ES-I3 (cell line): ENCODE data around the gene TMEM59L.

Experiments used
- H3K36me3 ChIP-seq: 2 replicates; pipeline ENCODE4 v1.6.1; 2013; ENCODE audit warnings: mild to moderate bottlenecking, low read length, control low read depth, moderate library complexity; ENCODE audit not compliant: insufficient read depth
- H3K4me1 ChIP-seq: 2 replicates; pipeline ENCODE4 v1.6.1; 2013; ENCODE audit warnings: mild to moderate bottlenecking, control low read depth, low read length; ENCODE audit not compliant: insufficient read depth
- H3K9ac ChIP-seq: 2 replicates; pipeline ENCODE4 v1.6.1; 2013; ENCODE audit warnings: low read depth, mild to moderate bottlenecking, low read length, moderate library complexity
- H3K9me3 ChIP-seq: 2 replicates; pipeline ENCODE4 v1.6.1; 2013; ENCODE audit warnings: mild to moderate bottlenecking, low read length, moderate library complexity; ENCODE audit not compliant: control insufficient read depth, insufficient read depth

The TMEM59L gene

GRCh38 chr19:18612772-18613588 is at the start of gene TMEM59L:
TMEM59L (plus strand) TSS chr19:18612870; CDS start chr19:18612959, 89 bp downstream.
- H3K9me3 ChIP-seq = no peaks in the 10 kb centered on the region
- H3K36me3 ChIP-seq = no peaks in the 10 kb centered on the region
- H3K9ac ChIP-seq = peak within 1 kb of the TSS; percentile 37; the same call in 1 of the 2 replicates
- peaks cover 15% of the 10 kb centered on the region for H3K4me1 ChIP-seq

- Histone ChIP-seq H3K9ac (no peak overlapping the region), H3K9me3 (no peaks in the 10 kb centered on the region), H3K36me3 (peaks cover 12% of the 10 kb centered on the region; the same call in 1 of the 2 replicates), H3K4me1 (no peaks in the 10 kb centered on the region)
Measured at GRCh38 chr19:18566953-18567352, 45.7 kb upstream of the TMEM59L start.

GRCh38 chr19:18568367-18568766 is 44.3 kb upstream of the TMEM59L start:
- Histone ChIP-seq H3K9me3 (no peaks in the 10 kb centered on the region), H3K9ac (no peak overlapping the region), H3K36me3 (peaks cover 17% of the 10 kb centered on the region), H3K4me1 (no peaks in the 10 kb centered on the region; the same call in 1 of the 2 replicates)

- Histone ChIP-seq H3K4me1 (no peaks in the 10 kb centered on the region; the same call in 1 of the 2 replicates), H3K36me3 (peaks cover 29% of the 10 kb centered on the region), H3K9me3 (no peaks in the 10 kb centered on the region), H3K9ac (peak within 1 kb of the TSS; percentile 95)
Measured at GRCh38 chr19:18571564-18572344, 40.9 kb upstream of the TMEM59L start, which contains the start of gene UBA52. UBA52 (plus strand) TSS chr19:18571857; CDS start chr19:18573301, 1,444 bp downstream.

- Histone ChIP-seq H3K36me3 (peaks cover 28% of the 10 kb centered on the region), H3K9me3 (no peaks in the 10 kb centered on the region), H3K9ac (no peak overlapping the region), H3K4me1 (no peaks in the 10 kb centered on the region; the same call in 1 of the 2 replicates)
Measured at GRCh38 chr19:18574691-18575291, 37.9 kb upstream of the TMEM59L start.

- no peaks in the 10 kb centered on the region for H3K9me3 ChIP-seq
- H3K36me3 ChIP-seq = peaks cover 28% of the 10 kb centered on the region
- H3K4me1 ChIP-seq = no peaks in the 10 kb centered on the region; the same call in 1 of the 2 replicates
- H3K9ac ChIP-seq = no peak overlapping the region
Measured at GRCh38 chr19:18576383-18576782, 36.3 kb upstream of the TMEM59L start.

GRCh38 chr19:18577365-18577914 is 35.2 kb upstream of the TMEM59L start:
- Histone ChIP-seq H3K36me3 (peaks cover 28% of the 10 kb centered on the region), H3K9me3 (no peaks in the 10 kb centered on the region), H3K4me1 (no peaks in the 10 kb centered on the region; the same call in 1 of the 2 replicates)

GRCh38 chr19:18580311-18580710 is 32.4 kb upstream of the TMEM59L start:
- no peaks in the 10 kb centered on the region for H3K9me3 ChIP-seq
- H3K9ac ChIP-seq = no peak overlapping the region
- peaks cover 9% of the 10 kb centered on the region for H3K36me3 ChIP-seq
- no peaks in the 10 kb centered on the region for H3K4me1 ChIP-seq

More at GRCh38 chr19:18577365-18577914, 35.2 kb upstream of the TMEM59L start:
- H3K9ac ChIP-seq = no peak overlapping the region

GRCh38 chr19:18586306-18586705 is 26.4 kb upstream of the TMEM59L start:
- H3K9ac ChIP-seq = no peak overlapping the region
- H3K9me3 ChIP-seq = no peaks in the 10 kb centered on the region
- H3K4me1 ChIP-seq = peaks cover 8% of the 10 kb centered on the region; the same call in 1 of the 2 replicates
- H3K36me3 ChIP-seq = no peaks in the 10 kb centered on the region

- H3K4me1 ChIP-seq = peaks cover 8% of the 10 kb centered on the region; the same call in 1 of the 2 replicates
- H3K9ac ChIP-seq = 0 out of 2 replicates have a peak overlapping the region, but pooled peaks have one; percentile 94
- H3K36me3 ChIP-seq = no peaks in the 10 kb centered on the region
- no peaks in the 10 kb centered on the region for H3K9me3 ChIP-seq
Measured at GRCh38 chr19:18587561-18587960, 25.1 kb upstream of the TMEM59L start.

GRCh38 chr19:18587962-18588610 is 24.6 kb upstream of the TMEM59L start:
- Histone ChIP-seq H3K9me3 (no peaks in the 10 kb centered on the region), H3K9ac (peak overlapping the region; percentile 94), H3K4me1 (peaks cover 8% of the 10 kb centered on the region; the same call in 1 of the 2 replicates), H3K36me3 (no peaks in the 10 kb centered on the region)

- peak within 1 kb of the TSS; percentile 94 for H3K9ac ChIP-seq
- H3K9me3 ChIP-seq = no peaks in the 10 kb centered on the region
- peaks cover 8% of the 10 kb centered on the region; the same call in 1 of the 2 replicates for H3K4me1 ChIP-seq
- no peaks in the 10 kb centered on the region for H3K36me3 ChIP-seq
Measured at GRCh38 chr19:18588611-18589379, 23.9 kb upstream of the TMEM59L start, which contains the start of gene REX1BD. REX1BD (plus strand) TSS chr19:18588798; CDS start chr19:18588802, 4 bp downstream.
